HFFc6 (cell line): ENCODE results near the gene TSGA10. TPM values are rescaled to one million over a fixed set of nuclear protein-coding genes. Genes with fewer than 3 reads are reported as not detected.
A peak's percentile ranks its signal among the peaks of the same experiment; 100 is the strongest.
"Not testable (repeated sequence)": the region's sequence is repeated elsewhere in the genome, so short reads cannot be mapped to it uniquely, and the experiment has no call there.

ENCODE experiments used
- DNase-seq: peaks from one replicate; pipeline ENCODE4 v3.0.0-alpha.2; 2018
- H3K27ac Mint-ChIP-seq: 2 replicates; pipeline ENCODE4 v1.8.0; 2020; ENCODE audit warnings: mild to moderate bottlenecking, mixed read lengths
- H3K27me3 Mint-ChIP-seq: 2 replicates; pipeline ENCODE4 v1.8.0; 2021; ENCODE audit warnings: mild to moderate bottlenecking, moderate library complexity, mixed read lengths; ENCODE audit not compliant: insufficient read depth
- H3K36me3 Mint-ChIP-seq: 2 replicates; pipeline ENCODE4 v1.8.0; 2021; ENCODE audit warnings: low read depth, mixed read lengths
- H3K4me1 Mint-ChIP-seq: 2 replicates; pipeline ENCODE4 v1.8.0; 2020; ENCODE audit warnings: low read depth, mixed read lengths
- H3K4me3 Mint-ChIP-seq: 2 replicates; pipeline ENCODE4 v1.8.0; 2020; ENCODE audit warnings: mild to moderate bottlenecking, moderate library complexity, mixed read lengths
- H3K9me3 Mint-ChIP-seq: 2 replicates; pipeline ENCODE4 v1.8.0; 2020; ENCODE audit warnings: mild to moderate bottlenecking, mixed read lengths
- total RNA-seq, 6 experiments: library from RNA; stranded (reverse); fragmentation: NEBNext Ultra II Directional; extraction: Animal tissue kit (Norgen Biotek cat#: 25700); gene quantifications; 2 replicates in 1 of 6; 3 replicates in 5 of 6; pipeline ENCODE4 v1.2.3, GENCODE V29; 2021
- TF ChIP-seq, protein P1 (sequence below): fragments of 200-600 bp; sonication (generic); IDR thresholded peaks from 2 replicates; pipeline ENCODE4 v1.5.0; 2021; ENCODE audit warnings: antibody characterized with exemption, mild to moderate bottlenecking

The TSGA10 gene
- total RNA-seq, 6 experiments from 2014 or later, result 0.83 to 2.0 (median 1.3) TPM

DNA sequence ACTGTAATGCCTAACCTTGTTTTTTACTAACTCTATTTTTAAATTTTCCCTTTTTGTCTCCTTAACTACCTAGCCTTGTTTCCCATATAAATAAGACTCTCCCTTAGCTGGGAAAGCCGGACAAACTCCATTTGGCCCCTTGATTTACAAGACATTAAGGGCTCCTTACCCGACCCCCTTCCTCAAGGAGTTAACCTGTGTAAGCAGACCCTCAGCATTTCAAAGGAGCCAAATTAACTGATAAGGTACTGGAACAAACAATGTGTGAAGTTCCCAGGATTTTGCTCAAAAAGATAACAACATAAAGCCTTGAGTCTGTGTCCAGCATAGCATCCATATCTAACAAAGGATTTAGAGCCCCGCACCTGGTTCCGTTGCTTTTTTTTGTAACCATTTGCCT is 72.9 kb downstream of the TSGA10 start:
- H3K36me3 Mint-ChIP-seq, result no peaks in the 10 kb centered on the region
- H3K9me3 Mint-ChIP-seq, result no peaks in the 10 kb centered on the region
- DNase-seq, result no peak
- no peak overlapping the region for H3K4me3 Mint-ChIP-seq
- TF ChIP-seq, protein P1, sequence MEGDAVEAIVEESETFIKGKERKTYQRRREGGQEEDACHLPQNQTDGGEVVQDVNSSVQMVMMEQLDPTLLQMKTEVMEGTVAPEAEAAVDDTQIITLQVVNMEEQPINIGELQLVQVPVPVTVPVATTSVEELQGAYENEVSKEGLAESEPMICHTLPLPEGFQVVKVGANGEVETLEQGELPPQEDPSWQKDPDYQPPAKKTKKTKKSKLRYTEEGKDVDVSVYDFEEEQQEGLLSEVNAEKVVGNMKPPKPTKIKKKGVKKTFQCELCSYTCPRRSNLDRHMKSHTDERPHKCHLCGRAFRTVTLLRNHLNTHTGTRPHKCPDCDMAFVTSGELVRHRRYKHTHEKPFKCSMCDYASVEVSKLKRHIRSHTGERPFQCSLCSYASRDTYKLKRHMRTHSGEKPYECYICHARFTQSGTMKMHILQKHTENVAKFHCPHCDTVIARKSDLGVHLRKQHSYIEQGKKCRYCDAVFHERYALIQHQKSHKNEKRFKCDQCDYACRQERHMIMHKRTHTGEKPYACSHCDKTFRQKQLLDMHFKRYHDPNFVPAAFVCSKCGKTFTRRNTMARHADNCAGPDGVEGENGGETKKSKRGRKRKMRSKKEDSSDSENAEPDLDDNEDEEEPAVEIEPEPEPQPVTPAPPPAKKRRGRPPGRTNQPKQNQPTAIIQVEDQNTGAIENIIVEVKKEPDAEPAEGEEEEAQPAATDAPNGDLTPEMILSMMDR, result no peak
- H3K4me1 Mint-ChIP-seq, result no peaks in the 10 kb centered on the region
- no peak overlapping the region for H3K27ac Mint-ChIP-seq
- peaks cover 10% of the 10 kb centered on the region for H3K27me3 Mint-ChIP-seq

DNA sequence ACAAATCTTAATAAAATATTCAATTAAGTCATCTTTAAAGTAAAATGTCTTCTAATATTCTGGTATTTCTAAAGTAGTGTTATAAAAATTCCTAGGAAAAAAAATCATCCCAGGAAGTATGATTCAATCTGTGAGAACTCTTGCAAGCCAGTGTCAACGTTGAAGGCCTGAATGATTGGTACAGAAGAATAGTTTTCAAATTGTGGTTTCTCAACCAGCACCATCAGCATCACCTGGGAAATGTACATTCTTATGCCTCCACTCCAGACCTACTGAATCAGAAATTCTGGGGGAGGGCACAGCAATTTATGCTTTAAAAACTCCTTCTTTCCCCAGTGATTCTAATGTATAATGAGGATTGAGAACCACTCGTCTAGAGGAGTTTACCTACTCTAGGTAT is 75.5 kb downstream of the TSGA10 start:
- Mint-ChIP-seq H3K4me1 (no peaks in the 10 kb centered on the region), H3K36me3 (no peaks in the 10 kb centered on the region), H3K9me3 (no peaks in the 10 kb centered on the region), H3K27ac (no peak overlapping the region), H3K27me3 (peaks cover 10% of the 10 kb centered on the region), H3K4me3 (no peak overlapping the region)
- DNase-seq, result no peak
- TF ChIP-seq, protein P1, result no peak

DNA sequence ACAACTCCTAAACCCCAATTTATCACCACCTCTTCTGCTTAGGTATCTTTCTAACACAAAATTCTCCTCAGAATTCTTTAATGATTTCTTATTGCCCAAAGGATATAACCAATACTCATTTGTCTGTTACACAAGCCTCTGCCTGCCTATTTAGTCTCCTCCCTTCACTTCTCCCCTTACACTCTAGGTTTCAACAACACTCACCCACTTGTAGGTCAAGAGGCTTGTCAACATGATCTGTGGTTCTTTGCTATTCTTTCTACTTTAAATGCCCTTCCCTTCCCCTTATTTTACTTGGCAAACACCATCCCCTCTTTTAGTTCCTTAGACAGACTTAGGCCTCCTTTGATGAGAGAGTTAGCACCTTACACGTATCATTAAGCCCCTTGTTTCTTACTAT is 82.2 kb downstream of the TSGA10 start:
- Mint-ChIP-seq H3K27me3 (peaks cover 3% of the 10 kb centered on the region; the same call in 1 of the 2 replicates), H3K9me3 (no peaks in the 10 kb centered on the region), H3K36me3 (no peaks in the 10 kb centered on the region), H3K4me1 (no peaks in the 10 kb centered on the region), H3K4me3 (no peak overlapping the region), H3K27ac (no peak overlapping the region)
- TF ChIP-seq, protein P1, result no peak
- DNase-seq, result no peak

DNA sequence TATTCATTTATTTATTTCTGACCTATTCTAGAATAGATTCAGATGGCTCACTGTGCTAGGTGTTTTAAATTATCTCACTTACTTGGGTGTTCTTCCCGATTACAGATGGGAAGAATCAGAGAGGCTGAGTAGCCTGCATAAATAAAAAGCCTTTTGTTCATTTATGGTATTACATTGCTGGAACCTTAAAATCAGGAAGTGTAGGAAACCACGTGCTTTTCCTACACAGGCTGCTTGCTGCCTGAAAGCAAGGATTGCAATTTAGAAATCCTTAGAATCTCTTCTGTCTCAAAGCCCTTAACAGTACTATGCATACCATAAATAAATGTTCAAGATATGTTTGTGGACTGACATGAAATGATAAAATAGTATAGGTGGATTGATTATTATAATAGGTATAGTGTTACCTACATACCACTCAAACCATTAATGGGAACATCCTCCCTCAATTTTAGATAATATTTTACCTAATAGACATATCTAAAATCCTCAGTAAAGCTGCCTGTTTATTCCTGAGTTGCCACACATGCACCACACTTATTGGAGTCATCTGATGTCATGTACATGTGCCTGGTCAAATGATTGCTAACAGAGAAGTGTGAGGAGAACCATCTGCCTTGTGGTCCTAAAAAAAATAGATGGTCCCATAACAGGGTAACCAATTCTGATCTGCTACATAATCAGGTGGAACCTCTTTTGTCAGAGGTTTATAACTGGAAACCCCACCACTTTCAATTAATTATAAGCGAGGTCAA is 86.7 kb downstream of the TSGA10 start:
- Mint-ChIP-seq H3K4me3 (no peak overlapping the region), H3K4me1 (no peaks in the 10 kb centered on the region), H3K36me3 (no peaks in the 10 kb centered on the region), H3K27me3 (peaks cover 5% of the 10 kb centered on the region; the same call in 1 of the 2 replicates), H3K27ac (no peak overlapping the region), H3K9me3 (no peaks in the 10 kb centered on the region)
- TF ChIP-seq, protein P1, result no peak
- DNase-seq, result no peak

DNA sequence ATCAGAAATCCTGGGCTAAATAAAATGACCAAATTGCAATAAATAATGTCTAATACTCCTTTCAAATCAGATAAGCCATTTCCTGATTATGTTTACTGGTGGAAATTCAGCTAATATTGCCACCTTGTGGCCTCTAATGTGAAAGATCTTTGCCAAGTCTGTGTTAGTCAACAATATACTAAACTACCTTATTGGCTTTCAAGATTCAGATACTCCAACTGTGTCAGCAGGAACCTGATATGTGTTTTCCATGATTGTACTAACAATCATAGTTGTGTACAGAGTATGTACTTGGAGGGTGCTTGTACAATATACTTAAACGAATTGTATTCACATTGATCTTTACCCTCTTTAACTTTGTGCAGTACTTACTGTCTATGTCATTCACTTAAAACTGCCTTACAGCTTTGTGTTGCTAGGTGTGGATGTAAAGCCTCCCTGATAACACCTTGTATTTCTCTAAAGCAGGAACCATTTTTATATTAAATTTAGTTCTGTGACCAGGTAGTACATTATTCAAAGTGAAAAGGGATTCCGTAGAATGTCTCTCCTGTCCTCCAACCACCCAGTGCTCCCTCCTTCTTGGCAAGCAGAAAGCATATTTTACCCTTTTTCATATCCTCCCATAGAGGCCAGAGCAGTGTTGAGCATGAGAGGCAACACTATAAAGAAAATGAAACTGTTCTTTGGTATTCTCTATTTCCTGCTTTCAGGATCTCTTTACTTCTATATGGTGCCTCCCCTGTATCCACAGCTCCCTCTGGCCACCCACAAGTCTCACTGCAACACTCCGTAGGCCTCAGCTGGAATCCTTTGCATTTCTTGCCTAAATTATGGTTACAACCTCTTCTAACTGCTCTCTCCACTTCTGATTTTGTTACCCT is 88.4 kb downstream of the TSGA10 start:
- no peaks in the 10 kb centered on the region for H3K4me1 Mint-ChIP-seq
- TF ChIP-seq, protein P1, result peak; percentile 76
- H3K36me3 Mint-ChIP-seq, result no peaks in the 10 kb centered on the region
- H3K4me3 Mint-ChIP-seq, result no peak overlapping the region
- no peak overlapping the region for H3K27ac Mint-ChIP-seq
- peak; percentile 57 for DNase-seq
- H3K27me3 Mint-ChIP-seq, result peaks cover 2% of the 10 kb centered on the region
- H3K9me3 Mint-ChIP-seq, result no peaks in the 10 kb centered on the region

DNA sequence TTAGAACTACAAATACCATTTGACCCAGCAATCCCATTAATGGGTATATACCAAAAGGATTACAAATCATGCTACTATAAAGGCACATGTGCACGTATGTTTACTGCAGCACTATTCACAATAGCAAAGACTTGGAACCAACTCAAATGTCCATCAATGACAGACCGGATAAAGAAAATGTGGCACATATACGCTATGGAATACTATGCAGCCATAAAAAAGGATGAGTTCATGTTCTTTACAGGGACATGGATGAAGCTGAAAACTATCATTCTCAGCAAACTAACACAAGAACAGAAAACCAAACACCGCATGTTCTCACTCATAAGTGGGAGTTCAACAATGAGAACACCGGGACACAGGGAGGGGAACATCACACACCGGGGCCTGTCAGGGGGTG is 105.6 kb downstream of the TSGA10 start:
- not testable (repeated sequence) for H3K4me1 Mint-ChIP-seq, H3K36me3 Mint-ChIP-seq, H3K4me3 Mint-ChIP-seq, DNase-seq, H3K27ac Mint-ChIP-seq
- H3K27me3 Mint-ChIP-seq, result peaks cover 12% of the 10 kb centered on the region
- H3K9me3 Mint-ChIP-seq, result peaks cover 20% of the 10 kb centered on the region

DNA sequence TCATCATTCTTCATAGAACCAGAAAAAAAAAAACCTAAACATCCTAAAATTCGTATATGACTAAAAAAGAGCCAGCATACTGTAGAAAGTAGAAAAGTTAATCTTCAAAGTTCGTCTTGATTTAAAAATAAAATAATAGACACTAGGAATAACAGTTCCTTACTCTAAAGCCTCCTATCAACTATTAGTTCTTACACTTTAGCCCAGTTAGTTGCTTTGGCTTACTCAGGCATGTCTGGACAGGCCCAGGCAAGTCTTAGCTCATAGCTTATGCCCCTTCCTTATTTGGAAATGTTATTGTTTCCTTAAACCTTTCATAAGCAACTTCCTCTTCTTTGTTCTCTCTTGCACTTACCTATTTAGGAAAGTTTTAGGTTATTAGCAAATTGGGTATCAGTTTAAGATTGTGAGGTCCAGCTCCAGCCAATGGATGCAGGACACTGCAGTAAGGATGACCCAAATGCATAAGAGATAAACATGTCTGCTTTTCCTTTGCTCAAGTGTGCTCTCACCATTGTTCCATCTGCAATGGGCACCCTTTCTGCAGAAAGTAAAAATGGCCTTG is 113.9 kb downstream of the TSGA10 start:
- peaks cover 24% of the 10 kb centered on the region for H3K4me1 Mint-ChIP-seq
- not testable (repeated sequence) for H3K4me3 Mint-ChIP-seq, DNase-seq, H3K27me3 Mint-ChIP-seq
- H3K9me3 Mint-ChIP-seq, result peaks cover 30% of the 10 kb centered on the region
- H3K27ac Mint-ChIP-seq, result peak overlapping the region; percentile 52
- H3K36me3 Mint-ChIP-seq, result peaks cover 34% of the 10 kb centered on the region
